ENCODE measurements around the gene CAMSAP2.
"Not testable (repeated sequence)": the region's sequence is repeated elsewhere in the genome, so short reads cannot be mapped to it uniquely, and the experiment has no call there.

CAMSAP2 gene

GRCh38 chr1:200811704-200812103 lies 73.0 kb downstream of the CAMSAP2 start:
- FAIRE-seq (no peak), DNase-seq (ENCODE audit: insufficient read length, low spot score) (no peak)
- TF ChIP-seq, protein P1, sequence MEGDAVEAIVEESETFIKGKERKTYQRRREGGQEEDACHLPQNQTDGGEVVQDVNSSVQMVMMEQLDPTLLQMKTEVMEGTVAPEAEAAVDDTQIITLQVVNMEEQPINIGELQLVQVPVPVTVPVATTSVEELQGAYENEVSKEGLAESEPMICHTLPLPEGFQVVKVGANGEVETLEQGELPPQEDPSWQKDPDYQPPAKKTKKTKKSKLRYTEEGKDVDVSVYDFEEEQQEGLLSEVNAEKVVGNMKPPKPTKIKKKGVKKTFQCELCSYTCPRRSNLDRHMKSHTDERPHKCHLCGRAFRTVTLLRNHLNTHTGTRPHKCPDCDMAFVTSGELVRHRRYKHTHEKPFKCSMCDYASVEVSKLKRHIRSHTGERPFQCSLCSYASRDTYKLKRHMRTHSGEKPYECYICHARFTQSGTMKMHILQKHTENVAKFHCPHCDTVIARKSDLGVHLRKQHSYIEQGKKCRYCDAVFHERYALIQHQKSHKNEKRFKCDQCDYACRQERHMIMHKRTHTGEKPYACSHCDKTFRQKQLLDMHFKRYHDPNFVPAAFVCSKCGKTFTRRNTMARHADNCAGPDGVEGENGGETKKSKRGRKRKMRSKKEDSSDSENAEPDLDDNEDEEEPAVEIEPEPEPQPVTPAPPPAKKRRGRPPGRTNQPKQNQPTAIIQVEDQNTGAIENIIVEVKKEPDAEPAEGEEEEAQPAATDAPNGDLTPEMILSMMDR (IDR thresholded peaks at IDR 0.05; ENCODE audit: insufficient read depth, missing control alignments), result no peak

DNA sequence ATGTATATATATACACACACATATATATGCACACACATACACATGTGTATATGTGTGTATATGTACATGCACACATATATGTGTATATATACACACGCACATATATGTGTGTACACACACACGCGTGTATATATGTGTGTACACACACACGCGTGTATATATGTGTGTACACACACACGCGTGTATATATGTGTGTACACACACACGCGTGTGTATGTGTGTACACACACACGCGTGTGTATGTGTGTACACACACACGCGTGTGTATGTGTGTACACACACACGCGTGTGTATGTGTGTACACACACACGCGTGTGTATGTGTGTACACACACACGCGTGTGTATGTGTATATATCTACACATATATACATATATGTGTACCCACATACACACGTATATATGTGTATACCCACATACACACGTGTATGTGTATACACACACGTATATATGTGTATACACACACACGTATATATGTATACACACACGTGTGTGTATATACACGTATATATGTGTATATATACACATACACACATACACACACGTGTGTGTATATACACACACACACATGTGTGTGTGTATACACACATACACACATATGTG lies 78.0 kb downstream of the CAMSAP2 start:
- peak; percentile 72 for FAIRE-seq
- DNase-seq (ENCODE audit: insufficient read length, low spot score), result not testable (repeated sequence)

GRCh38 chr1:200818248-200818647 lies 79.6 kb downstream of the CAMSAP2 start:
- no peak for DNase-seq (ENCODE audit: insufficient read length, low spot score)
- TF ChIP-seq, protein P1 (IDR thresholded peaks at IDR 0.05; ENCODE audit: insufficient read depth, missing control alignments), result no peak
- FAIRE-seq, result peak; percentile 46

- no peak for FAIRE-seq
Measured at GRCh38 chr1:200819726-200820125, 81.0 kb downstream of the CAMSAP2 start.

GRCh38 chr1:200831091-200831490 lies 92.4 kb downstream of the CAMSAP2 start:
- TF ChIP-seq, protein P1 (IDR thresholded peaks at IDR 0.05; ENCODE audit: insufficient read depth, missing control alignments), result no peak
- DNase-seq (ENCODE audit: insufficient read length, low spot score), result no peak
- peak; percentile 55 for FAIRE-seq

More at GRCh38 chr1:200819726-200820125, 81.0 kb downstream of the CAMSAP2 start:
- DNase-seq (ENCODE audit: insufficient read length, low spot score), result no peak
- TF ChIP-seq, protein P1 (IDR thresholded peaks at IDR 0.05; ENCODE audit: insufficient read depth, missing control alignments), result no peak

DNA sequence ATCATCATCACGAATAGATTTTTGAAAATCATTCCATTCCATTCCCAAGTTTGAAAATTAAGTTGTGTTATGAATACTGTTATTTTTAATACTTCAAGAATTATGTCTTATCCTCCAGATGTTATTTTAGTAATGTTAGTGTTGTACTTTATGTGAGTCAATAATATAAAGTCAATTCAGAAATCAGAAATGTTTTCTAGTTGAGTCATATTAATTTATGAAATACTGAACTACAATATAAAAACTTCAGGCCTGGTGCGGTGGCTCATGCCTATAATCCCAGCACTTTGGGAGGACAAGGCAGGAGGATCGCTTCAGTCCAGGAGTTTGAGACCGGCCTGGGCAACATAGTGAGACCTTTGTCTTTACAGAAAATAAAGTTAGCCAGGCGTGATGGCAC lies 95.7 kb downstream of the CAMSAP2 start:
- DNase-seq (ENCODE audit: insufficient read length, low spot score) (no peak), FAIRE-seq (no peak)
- TF ChIP-seq, protein P1 (IDR thresholded peaks at IDR 0.05; ENCODE audit: insufficient read depth, missing control alignments), result no peak

GRCh38 chr1:200836213-200836612 lies 97.5 kb downstream of the CAMSAP2 start:
- TF ChIP-seq, protein P1 (IDR thresholded peaks at IDR 0.05; ENCODE audit: insufficient read depth, missing control alignments), result no peak
- DNase-seq (ENCODE audit: insufficient read length, low spot score) (no peak), FAIRE-seq (peak; percentile 73)

Measured in D721Med (cell line).